Chondrocyte (in vitro differentiated cells): Measurements from ENCODE around the gene AGPS. TPM values are rescaled to one million over a fixed set of nuclear protein-coding genes. Genes with fewer than 3 reads are reported as not detected.

Source experiments
- DNase-seq: peaks from one replicate; pipeline ENCODE4 v3.0.0; 2021; ENCODE audit warnings: mixed read lengths, low spot score
- H3K27ac Mint-ChIP-seq: one replicate; pipeline ENCODE4 v1.8.0; 2021; ENCODE audit warnings: mild to moderate bottlenecking, moderate library complexity, mixed read lengths; ENCODE audit not compliant: unreplicated experiment
- H3K27me3 Mint-ChIP-seq: 2 replicates; pipeline ENCODE4 v1.8.0; 2021; ENCODE audit warnings: low read depth, mixed read lengths
- H3K36me3 Mint-ChIP-seq: 2 replicates; pipeline ENCODE4 v1.8.0; 2021; ENCODE audit warnings: low read depth, mixed read lengths
- H3K4me1 Mint-ChIP-seq: 2 replicates; pipeline ENCODE4 v1.8.0; 2021; ENCODE audit warnings: low read depth, mild to moderate bottlenecking, mixed read lengths
- H3K4me3 Mint-ChIP-seq: one replicate; pipeline ENCODE4 v1.8.0; 2021; ENCODE audit warnings: mild to moderate bottlenecking, moderate library complexity, mixed read lengths; ENCODE audit not compliant: unreplicated experiment
- H3K9me3 Mint-ChIP-seq: 2 replicates; pipeline ENCODE4 v1.8.0; 2021; ENCODE audit warnings: low read depth, mixed read lengths
- total RNA-seq: library from RNA; stranded (reverse); gene quantifications from 3 replicates; pipeline ENCODE4 v1.2.1, GENCODE V29; 2021
- TF ChIP-seq, protein P1 (sequence below): fragments of 200-600 bp; sonication (generic); IDR thresholded peaks from 2 replicates; pipeline ENCODE4 v1.5.0; 2021; ENCODE audit warnings: antibody characterized with exemption, mild to moderate bottlenecking, moderate library complexity

AGPS gene
- total RNA-seq, 1 donor from 2014 or later, result 40.2 TPM

DNA sequence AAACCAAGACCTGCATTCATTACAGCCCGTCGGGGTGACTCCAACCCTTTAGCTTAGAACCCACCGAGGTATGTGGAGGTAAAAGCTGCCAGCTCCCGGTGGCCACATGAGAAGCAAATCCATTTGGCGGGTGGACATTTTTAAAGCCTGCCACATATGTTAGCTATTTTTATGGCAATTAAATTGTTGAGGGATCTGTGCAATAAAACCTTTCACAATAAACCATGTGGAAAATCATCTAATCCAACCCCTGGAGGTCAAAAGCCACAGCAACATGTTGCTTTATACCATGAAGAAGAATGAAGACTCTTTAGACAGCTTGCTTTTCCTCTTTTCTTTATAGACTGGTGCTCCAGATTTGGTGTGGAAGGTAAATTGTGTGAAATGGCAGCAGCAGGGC lies 176.3 kb downstream of the AGPS start:
- Mint-ChIP-seq H3K27ac (no peak overlapping the region), H3K27me3 (no peaks in the 10 kb centered on the region), H3K9me3 (no peaks in the 10 kb centered on the region), H3K4me1 (peaks cover 2% of the 10 kb centered on the region), H3K36me3 (no peaks in the 10 kb centered on the region), H3K4me3 (no peak overlapping the region)
- DNase-seq, result no peak
- TF ChIP-seq, protein P1, sequence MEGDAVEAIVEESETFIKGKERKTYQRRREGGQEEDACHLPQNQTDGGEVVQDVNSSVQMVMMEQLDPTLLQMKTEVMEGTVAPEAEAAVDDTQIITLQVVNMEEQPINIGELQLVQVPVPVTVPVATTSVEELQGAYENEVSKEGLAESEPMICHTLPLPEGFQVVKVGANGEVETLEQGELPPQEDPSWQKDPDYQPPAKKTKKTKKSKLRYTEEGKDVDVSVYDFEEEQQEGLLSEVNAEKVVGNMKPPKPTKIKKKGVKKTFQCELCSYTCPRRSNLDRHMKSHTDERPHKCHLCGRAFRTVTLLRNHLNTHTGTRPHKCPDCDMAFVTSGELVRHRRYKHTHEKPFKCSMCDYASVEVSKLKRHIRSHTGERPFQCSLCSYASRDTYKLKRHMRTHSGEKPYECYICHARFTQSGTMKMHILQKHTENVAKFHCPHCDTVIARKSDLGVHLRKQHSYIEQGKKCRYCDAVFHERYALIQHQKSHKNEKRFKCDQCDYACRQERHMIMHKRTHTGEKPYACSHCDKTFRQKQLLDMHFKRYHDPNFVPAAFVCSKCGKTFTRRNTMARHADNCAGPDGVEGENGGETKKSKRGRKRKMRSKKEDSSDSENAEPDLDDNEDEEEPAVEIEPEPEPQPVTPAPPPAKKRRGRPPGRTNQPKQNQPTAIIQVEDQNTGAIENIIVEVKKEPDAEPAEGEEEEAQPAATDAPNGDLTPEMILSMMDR, result no peak

DNA sequence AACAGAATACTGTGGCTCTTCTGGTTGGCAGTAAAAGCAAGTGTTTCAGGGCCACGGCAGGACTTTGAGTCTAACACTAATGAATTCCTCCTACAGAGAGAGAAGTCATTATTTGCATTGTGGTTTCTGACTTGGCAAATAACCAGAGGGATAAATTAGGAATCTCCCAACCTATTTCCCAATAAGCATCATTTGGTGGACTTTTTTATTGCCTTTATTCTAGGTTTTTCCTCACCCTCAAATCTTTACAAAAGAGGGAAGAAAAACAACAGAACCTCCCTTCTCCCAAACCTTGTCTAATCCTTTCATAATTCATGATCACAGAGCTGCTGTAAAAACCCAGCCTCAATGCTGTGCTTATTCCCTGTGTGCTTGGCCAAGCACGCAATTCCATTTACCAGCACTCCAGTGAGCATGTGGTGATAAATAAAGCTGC lies 179.7 kb downstream of the AGPS start:
- peaks cover 2% of the 10 kb centered on the region for H3K4me1 Mint-ChIP-seq
- no peaks in the 10 kb centered on the region for H3K9me3 Mint-ChIP-seq
- H3K27me3 Mint-ChIP-seq, result no peaks in the 10 kb centered on the region
- H3K4me3 Mint-ChIP-seq, result no peak overlapping the region
- H3K36me3 Mint-ChIP-seq, result no peaks in the 10 kb centered on the region
- TF ChIP-seq, protein P1, result no peak
- DNase-seq, result no peak
- H3K27ac Mint-ChIP-seq, result no peak overlapping the region

DNA sequence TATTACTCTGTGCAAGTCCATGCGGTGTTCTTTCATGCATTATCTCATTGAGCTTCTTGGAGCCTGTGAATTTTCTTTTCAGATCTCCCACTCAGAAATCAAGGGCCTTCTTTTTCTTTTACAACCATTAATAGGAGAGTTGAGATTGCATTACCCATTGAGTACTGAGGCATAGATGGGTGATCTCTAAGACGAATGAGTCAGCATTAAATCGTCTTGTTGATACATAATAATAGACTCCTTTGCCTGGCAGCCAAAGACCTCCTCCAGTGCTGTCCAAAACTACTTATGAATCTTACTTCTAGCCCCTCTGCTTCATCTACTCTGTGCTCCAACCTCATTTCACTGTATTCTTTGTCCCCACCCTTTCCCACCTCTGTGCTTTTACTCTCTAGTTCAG lies 180.5 kb downstream of the AGPS start:
- Mint-ChIP-seq H3K36me3 (no peaks in the 10 kb centered on the region), H3K27ac (no peak overlapping the region), H3K4me3 (no peak overlapping the region), H3K27me3 (no peaks in the 10 kb centered on the region), H3K4me1 (peaks cover 2% of the 10 kb centered on the region), H3K9me3 (no peaks in the 10 kb centered on the region)
- DNase-seq, result no peak
- TF ChIP-seq, protein P1, result no peak

DNA sequence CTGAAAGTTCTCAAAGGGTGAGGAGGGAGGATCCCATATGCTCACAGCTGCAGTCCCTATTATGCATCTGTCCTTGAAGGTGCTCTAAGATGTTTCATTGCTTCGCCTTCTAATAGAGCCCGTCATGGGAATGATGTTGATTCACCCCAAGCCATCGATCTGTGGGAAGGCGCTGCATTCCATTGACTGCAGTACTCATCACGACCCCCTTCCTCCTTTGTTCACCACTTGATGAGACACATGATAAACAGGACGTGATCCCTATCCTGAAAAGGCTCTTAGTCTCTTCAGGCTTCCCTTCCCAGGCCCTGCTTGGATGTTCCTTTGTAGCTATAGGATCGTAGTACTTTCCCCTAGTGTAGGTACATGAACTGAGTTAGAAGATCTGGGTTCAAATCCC lies 181.8 kb downstream of the AGPS start:
- Mint-ChIP-seq H3K27me3 (no peaks in the 10 kb centered on the region), H3K4me1 (peaks cover 2% of the 10 kb centered on the region)
- no peak for DNase-seq

DNA sequence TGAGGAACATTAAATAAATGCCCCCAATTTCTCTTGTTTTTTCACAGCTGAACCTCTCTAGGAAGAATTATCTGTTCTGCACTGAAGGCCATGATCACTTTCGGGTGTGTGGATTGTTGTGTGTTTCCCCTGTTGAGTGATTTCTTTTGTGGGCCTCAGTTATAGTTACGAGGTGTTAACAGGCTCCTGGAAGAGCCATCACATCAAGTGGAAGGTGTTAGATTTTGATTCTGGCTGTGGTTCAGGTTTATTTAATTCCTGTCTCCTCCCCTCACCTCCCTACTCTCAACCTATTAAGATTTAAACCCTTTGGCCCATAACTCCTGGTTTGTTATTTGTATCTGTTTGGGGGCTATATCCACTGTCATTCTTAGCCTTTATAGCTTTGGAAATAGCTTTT lies 182.8 kb downstream of the AGPS start:
- H3K27me3 Mint-ChIP-seq, result no peaks in the 10 kb centered on the region
- H3K9me3 Mint-ChIP-seq, result no peaks in the 10 kb centered on the region
- TF ChIP-seq, protein P1, result no peak
- H3K4me1 Mint-ChIP-seq, result peaks cover 2% of the 10 kb centered on the region
- H3K27ac Mint-ChIP-seq, result no peak overlapping the region
- H3K4me3 Mint-ChIP-seq, result no peak overlapping the region
- H3K36me3 Mint-ChIP-seq, result no peaks in the 10 kb centered on the region
- no peak for DNase-seq

More for the DNA sequence above, 181.8 kb downstream of the AGPS start:
- TF ChIP-seq, protein P1, result no peak
- Mint-ChIP-seq H3K27ac (no peak overlapping the region), H3K9me3 (no peaks in the 10 kb centered on the region), H3K4me3 (no peak overlapping the region), H3K36me3 (no peaks in the 10 kb centered on the region)
